ENCODE results near the gene FGF12. TPM values are rescaled to one million over a fixed set of nuclear protein-coding genes. Genes with fewer than 3 reads are reported as not detected.

Gene FGF12
- total and polyA plus RNA-seq, 2 donors (not counting 1 experiment from before 2014, with no cell fraction given): 0.03 TPM; not detected in 1

DNA sequence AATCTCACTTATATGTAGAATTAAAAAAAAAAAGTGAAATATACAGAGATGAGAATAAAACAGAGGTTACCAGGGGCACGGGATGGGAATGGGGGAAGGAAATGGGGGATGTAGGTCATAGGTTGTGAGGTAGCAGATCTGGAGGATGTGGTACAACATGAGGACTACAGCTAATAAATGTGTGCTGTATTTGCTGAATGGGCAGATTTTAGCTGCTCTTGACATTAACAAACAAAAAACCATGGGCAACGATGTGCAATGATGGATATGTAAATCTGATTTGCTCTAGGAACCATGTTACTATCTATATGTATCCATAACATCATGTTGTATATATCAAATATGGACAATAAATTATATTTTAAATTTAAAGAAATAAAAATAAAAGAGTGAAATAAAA, 87.4 kb downstream of the FGF12 start:
- ChIA-PET CTCF (no interaction called here), POLR2A (no interaction called here)
- Histone ChIP-seq H3K9ac (ENCODE audit: low read length) (no peak overlapping the region), H3K36me3 (replicated peaks in 1 of 2; ENCODE audit: control extremely low read depth in 1 of 2, control insufficient read depth in 1 of 2, extremely low read depth in 1 of 2, insufficient read depth in 2 of 2, low read length in 1 of 2) (no peaks in the 10 kb centered on the region), H2AFZ (ENCODE audit: insufficient read depth, low read depth, low read length, poor library complexity, severe bottlenecking) (no peak overlapping the region), H3K27me3 (replicated peaks in 1 of 4; ENCODE audit: control extremely low read depth in 1 of 4, control insufficient read depth in 3 of 4, insufficient read depth in 4 of 4, low read length in 3 of 4) (no peaks in the 10 kb centered on the region), H3K4me1 (ENCODE audit: control insufficient read depth in 2 of 2, insufficient read depth in 2 of 2, low read length in 2 of 2) (no peaks in the 10 kb centered on the region), H4K20me1 (ENCODE audit: control insufficient read depth, insufficient read depth, low read length, poor library complexity, severe bottlenecking) (no peaks in the 10 kb centered on the region), H3K27ac (ENCODE audit: low read length in 2 of 2) (no peak overlapping the region), H3K4me3 (ENCODE audit: control extremely low read depth in 1 of 5, extremely low read depth in 1 of 5, insufficient read depth in 1 of 5, low read depth in 2 of 5, low read length in 4 of 5) (no peak overlapping the region), H3K9me3 (ENCODE audit: control extremely low read depth in 1 of 3, control insufficient read depth in 2 of 3, insufficient read depth in 1 of 3, low read length in 2 of 3) (peaks cover 0 to 2% (median 0%) of the 10 kb centered on the region in 3 donors), H3K79me2 (ENCODE audit: control insufficient read depth, insufficient read depth, low read length) (no peaks in the 10 kb centered on the region), H3K4me2 (replicated peaks; ENCODE audit: low read depth, low read length, poor library complexity, severe bottlenecking) (no peak overlapping the region)
- DNase-seq (no peak), ATAC-seq (ENCODE audit: low read depth) (no peak)
- intact Hi-C loops (cut with micrococcal nuclease): no loop called here
- H3K27ac Mint-ChIP-seq: no peak overlapping the region
- H3K27me3 Mint-ChIP-seq: peaks cover 5% of the 10 kb centered on the region
- TF ChIP-seq, protein P1, sequence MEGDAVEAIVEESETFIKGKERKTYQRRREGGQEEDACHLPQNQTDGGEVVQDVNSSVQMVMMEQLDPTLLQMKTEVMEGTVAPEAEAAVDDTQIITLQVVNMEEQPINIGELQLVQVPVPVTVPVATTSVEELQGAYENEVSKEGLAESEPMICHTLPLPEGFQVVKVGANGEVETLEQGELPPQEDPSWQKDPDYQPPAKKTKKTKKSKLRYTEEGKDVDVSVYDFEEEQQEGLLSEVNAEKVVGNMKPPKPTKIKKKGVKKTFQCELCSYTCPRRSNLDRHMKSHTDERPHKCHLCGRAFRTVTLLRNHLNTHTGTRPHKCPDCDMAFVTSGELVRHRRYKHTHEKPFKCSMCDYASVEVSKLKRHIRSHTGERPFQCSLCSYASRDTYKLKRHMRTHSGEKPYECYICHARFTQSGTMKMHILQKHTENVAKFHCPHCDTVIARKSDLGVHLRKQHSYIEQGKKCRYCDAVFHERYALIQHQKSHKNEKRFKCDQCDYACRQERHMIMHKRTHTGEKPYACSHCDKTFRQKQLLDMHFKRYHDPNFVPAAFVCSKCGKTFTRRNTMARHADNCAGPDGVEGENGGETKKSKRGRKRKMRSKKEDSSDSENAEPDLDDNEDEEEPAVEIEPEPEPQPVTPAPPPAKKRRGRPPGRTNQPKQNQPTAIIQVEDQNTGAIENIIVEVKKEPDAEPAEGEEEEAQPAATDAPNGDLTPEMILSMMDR (IDR thresholded peaks at IDR 0.05): no peak
- TF ChIP-seq EZH2 (IDR thresholded peaks at IDR 0.05; ENCODE audit: borderline replicate concordance, insufficient read depth, low read depth, low read length, poor library complexity, severe bottlenecking): no peak
- WGBS (ENCODE audit: insufficient coverage): 67% methylated on average over 1 of the region's 2 CpGs
- H3K9me3 Mint-ChIP-seq (ENCODE audit: insufficient read depth): no peaks in the 10 kb centered on the region
- no peak overlapping the region for H3K4me3 Mint-ChIP-seq
- no peaks in the 10 kb centered on the region for H3K4me1 Mint-ChIP-seq

DNA sequence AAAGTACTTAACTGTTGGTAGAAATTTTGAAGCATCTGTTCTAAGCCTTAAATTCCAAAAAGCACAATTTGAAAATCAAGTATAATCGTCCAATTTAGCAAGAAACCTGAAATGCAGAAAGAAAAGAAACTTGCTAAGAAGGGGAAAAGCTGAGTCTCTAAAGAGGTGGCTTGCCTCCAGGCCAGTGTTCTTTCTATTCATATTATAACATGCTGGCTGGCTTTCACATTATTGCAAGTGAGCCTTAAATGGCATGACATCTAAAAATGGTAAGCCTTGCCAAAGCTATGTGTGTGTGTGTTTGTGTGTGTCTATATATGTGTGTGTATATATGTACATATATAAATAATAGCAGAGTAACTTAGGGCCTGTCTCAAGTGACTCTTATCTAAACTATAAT, 89.5 kb downstream of the FGF12 start:
- Histone ChIP-seq H3K79me2 (ENCODE audit: control insufficient read depth, insufficient read depth, low read length) (no peaks in the 10 kb centered on the region), H4K20me1 (ENCODE audit: control insufficient read depth, insufficient read depth, low read length, poor library complexity, severe bottlenecking) (no peaks in the 10 kb centered on the region), H3K4me2 (replicated peaks; ENCODE audit: low read depth, low read length, poor library complexity, severe bottlenecking) (no peak overlapping the region), H3K4me1 (ENCODE audit: control insufficient read depth in 2 of 2, insufficient read depth in 2 of 2, low read length in 2 of 2) (no peaks in the 10 kb centered on the region), H3K9me3 (ENCODE audit: control extremely low read depth in 1 of 3, control insufficient read depth in 2 of 3, insufficient read depth in 1 of 3, low read length in 2 of 3) (peaks cover 0 to 2% (median 0%) of the 10 kb centered on the region in 3 donors), H3K27me3 (replicated peaks in 1 of 4; ENCODE audit: control extremely low read depth in 1 of 4, control insufficient read depth in 3 of 4, insufficient read depth in 4 of 4, low read length in 3 of 4) (no peaks in the 10 kb centered on the region), H3K36me3 (replicated peaks in 1 of 2; ENCODE audit: control extremely low read depth in 1 of 2, control insufficient read depth in 1 of 2, extremely low read depth in 1 of 2, insufficient read depth in 2 of 2, low read length in 1 of 2) (no peaks in the 10 kb centered on the region), H3K9ac (ENCODE audit: low read length) (no peak overlapping the region), H3K4me3 (ENCODE audit: control extremely low read depth in 1 of 5, extremely low read depth in 1 of 5, insufficient read depth in 1 of 5, low read depth in 2 of 5, low read length in 4 of 5) (no peak overlapping the region), H3K27ac (ENCODE audit: low read length in 2 of 2) (no peak overlapping the region), H2AFZ (ENCODE audit: insufficient read depth, low read depth, low read length, poor library complexity, severe bottlenecking) (no peak overlapping the region)
- no peaks in the 10 kb centered on the region for H3K9me3 Mint-ChIP-seq (ENCODE audit: insufficient read depth)
- H3K4me3 Mint-ChIP-seq: no peak overlapping the region
- CTCF ChIA-PET: no interaction called here
- TF ChIP-seq, protein P1 (IDR thresholded peaks at IDR 0.05): no peak
- TF ChIP-seq EZH2 (IDR thresholded peaks at IDR 0.05; ENCODE audit: borderline replicate concordance, insufficient read depth, low read depth, low read length, poor library complexity, severe bottlenecking): no peak
- no peaks in the 10 kb centered on the region for H3K4me1 Mint-ChIP-seq
- POLR2A ChIA-PET: no interaction called here
- intact Hi-C loops (cut with micrococcal nuclease): no loop called here
- DNase-seq: no peak
- no peak overlapping the region for H3K27ac Mint-ChIP-seq
- ATAC-seq (ENCODE audit: low read depth): no peak
- no peaks in the 10 kb centered on the region for H3K27me3 Mint-ChIP-seq
- WGBS (ENCODE audit: insufficient coverage): no CpG with 5 or more reads among the region's 1 CpG
